ENCODE measurements around the gene ZNF525.

DNA sequence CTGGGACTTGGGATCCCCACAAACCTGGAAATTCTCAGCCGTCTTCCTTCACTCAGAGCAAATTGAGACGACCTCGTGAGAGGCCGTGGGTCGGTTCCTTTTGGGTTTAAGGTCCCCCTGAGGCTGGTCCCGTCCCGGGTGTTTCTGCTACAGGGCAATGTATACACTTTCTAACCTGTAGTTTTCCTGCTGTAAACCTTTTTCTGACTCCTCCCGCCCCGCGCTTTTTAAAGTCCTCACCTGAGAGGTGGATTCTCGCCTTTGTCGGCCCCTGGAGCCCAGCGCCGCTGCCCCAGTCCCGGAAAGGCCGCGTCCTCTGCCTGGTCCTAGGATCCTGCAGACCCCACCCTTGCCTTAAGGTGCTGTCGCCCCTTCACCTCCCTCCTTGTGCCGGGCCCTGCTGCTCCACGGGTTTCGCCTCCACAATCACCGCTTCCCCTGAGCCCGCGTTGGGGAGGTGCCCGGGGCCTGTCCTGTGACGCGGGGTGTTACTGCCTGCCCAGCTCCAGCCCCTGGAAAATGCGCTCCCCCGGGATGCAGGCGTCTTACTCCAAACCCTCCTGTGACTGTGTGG, 66.7 kb downstream of the ZNF525 start:
- TF ChIP-seq POLR2A (IDR thresholded peaks at IDR 0.05) = no peak
- TF ChIP-seq, protein P1, sequence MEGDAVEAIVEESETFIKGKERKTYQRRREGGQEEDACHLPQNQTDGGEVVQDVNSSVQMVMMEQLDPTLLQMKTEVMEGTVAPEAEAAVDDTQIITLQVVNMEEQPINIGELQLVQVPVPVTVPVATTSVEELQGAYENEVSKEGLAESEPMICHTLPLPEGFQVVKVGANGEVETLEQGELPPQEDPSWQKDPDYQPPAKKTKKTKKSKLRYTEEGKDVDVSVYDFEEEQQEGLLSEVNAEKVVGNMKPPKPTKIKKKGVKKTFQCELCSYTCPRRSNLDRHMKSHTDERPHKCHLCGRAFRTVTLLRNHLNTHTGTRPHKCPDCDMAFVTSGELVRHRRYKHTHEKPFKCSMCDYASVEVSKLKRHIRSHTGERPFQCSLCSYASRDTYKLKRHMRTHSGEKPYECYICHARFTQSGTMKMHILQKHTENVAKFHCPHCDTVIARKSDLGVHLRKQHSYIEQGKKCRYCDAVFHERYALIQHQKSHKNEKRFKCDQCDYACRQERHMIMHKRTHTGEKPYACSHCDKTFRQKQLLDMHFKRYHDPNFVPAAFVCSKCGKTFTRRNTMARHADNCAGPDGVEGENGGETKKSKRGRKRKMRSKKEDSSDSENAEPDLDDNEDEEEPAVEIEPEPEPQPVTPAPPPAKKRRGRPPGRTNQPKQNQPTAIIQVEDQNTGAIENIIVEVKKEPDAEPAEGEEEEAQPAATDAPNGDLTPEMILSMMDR (IDR thresholded peaks at IDR 0.05) = no peak
